K562 (cell line): ENCODE data around the gene SAE1. TPM values are rescaled to one million over a fixed set of nuclear protein-coding genes. Genes with fewer than 3 reads are reported as not detected.

ENCODE experiments used
- ATAC-seq: fragments of 200-7000 bp; cut with Tn5 transposase; 3 replicates; pipeline ENCODE4 v1.9.1; 2020; ENCODE audit warnings: moderate library complexity
- BruUV-seq: library from RNA; stranded (reverse); fragments of 400-500 nt; replicated peaks from 2 replicates; lab custom pipeline; 2021; lab: Mats Ljungman, UMichigan
- CTCF ChIA-PET: fragments of 300-600 bp; formaldehyde crosslinking; extraction: SDS; loops from one replicate; lab custom pipeline; 2021; ENCODE audit warnings: low intra/inter-chr PET ratio; lab: Yijun Ruan, JAX
- POLR2A ChIA-PET: fragments of 300-600, 350-650 bp; sonication (Branson Sonifier 250); formaldehyde crosslinking; extraction: SDS; loops from one replicate; lab custom pipeline; 2021; ENCODE audit warnings: antibody characterized with exemption, inconsistent platforms; lab: Yijun Ruan, JAX
- DNase-seq, 4 experiments: peaks; one replicate each; pipeline versions ENCODE4 v3.0.0 to v3.0.0-alpha.2; 2011 to 2018; ENCODE audit warnings: low spot score in 3 of 4, mixed read lengths in 3 of 4; ENCODE audit errors: extremely low read depth in 1 of 4
- FAIRE-seq: peaks from 2 replicates; lab custom pipeline; 2011; peaks lifted over from hg19 to GRCh38; lab: Jason Lieb, UNC
- H2AFZ ChIP-seq: 2 replicates; pipeline ENCODE4 v1.6.0; 2011; ENCODE audit warnings: low read depth, low read length, control low read depth, inconsistent platforms
- H3K27ac ChIP-seq: fragments of 200-600 bp; 3 replicates; pipeline ENCODE4 v1.8.0; 2011; ENCODE audit warnings: low read depth, mild to moderate bottlenecking, control low read depth, inconsistent platforms, low read length, moderate library complexity, mixed read lengths; ENCODE audit errors: extremely low read depth
- H3K27me3 ChIP-seq, 2 experiments: fragments of 300-600 bp in 1 of 2; 2 replicates in 1 of 2; 3 replicates in 1 of 2; pipeline versions ENCODE4 v1.6.0 to v1.8.0; 2011; ENCODE audit warnings: inconsistent platforms in 2 of 2, low read length in 2 of 2, mild to moderate bottlenecking in 1 of 2, mixed read lengths in 1 of 2, moderate library complexity in 1 of 2; ENCODE audit not compliant: control insufficient read depth in 2 of 2, insufficient read depth in 2 of 2
- H3K36me3 ChIP-seq: fragments of 300-600 bp; 3 replicates; pipeline ENCODE4 v1.8.0; 2011; ENCODE audit warnings: mild to moderate bottlenecking, low read length, inconsistent platforms; ENCODE audit not compliant: control insufficient read depth, insufficient read depth
- H3K4me1 ChIP-seq, 2 experiments: fragments of 200-600 bp in 1 of 2; replicated peaks in 1 of 2; 2 replicates in 1 of 2; 3 replicates in 1 of 2; pipeline versions ENCODE4 v1.5.1 to v1.8.0; 2011; ENCODE audit warnings: inconsistent platforms in 2 of 2, low read length in 2 of 2, mild to moderate bottlenecking in 1 of 2, mixed read lengths in 1 of 2, moderate library complexity in 1 of 2; ENCODE audit not compliant: control insufficient read depth in 2 of 2, insufficient read depth in 2 of 2
- H3K4me2 ChIP-seq: 2 replicates; pipeline ENCODE4 v1.6.1; 2011; ENCODE audit warnings: low read length, control low read depth, inconsistent platforms, mixed read lengths; ENCODE audit not compliant: insufficient read depth
- H3K4me3 ChIP-seq: fragments of 200-600 bp; sonication (generic), shearing (Covaris generic); 2 replicates; pipeline ENCODE4 v1.5.1; 2016; ENCODE audit warnings: control low read depth, inconsistent platforms
- H3K79me2 ChIP-seq: fragments of 200-600 bp; 3 replicates; pipeline ENCODE4 v1.8.0; 2011; ENCODE audit warnings: low read length, inconsistent platforms; ENCODE audit not compliant: control insufficient read depth, insufficient read depth
- H3K9ac ChIP-seq, 2 experiments: 2 replicates each; pipeline versions ENCODE4 v1.6.0 to v1.6.1; 2011; ENCODE audit warnings: low read depth in 2 of 2, low read length in 2 of 2, control low read depth in 1 of 2, inconsistent platforms in 1 of 2, mild to moderate bottlenecking in 1 of 2, mixed read lengths in 1 of 2; ENCODE audit not compliant: insufficient read depth in 1 of 2
- H3K9me1 ChIP-seq: one replicate; pipeline ENCODE4 v1.6.0; 2011; ENCODE audit warnings: inconsistent platforms, mild to moderate bottlenecking, low read length, moderate library complexity; ENCODE audit not compliant: control insufficient read depth, insufficient read depth
- H3K9me3 ChIP-seq: replicated peaks from 2 replicates; pipeline ENCODE4 v1.5.1; 2011; ENCODE audit warnings: low read depth, low read length, inconsistent platforms; ENCODE audit not compliant: control insufficient read depth, insufficient read depth
- H4K20me1 ChIP-seq: replicated peaks from 2 replicates; pipeline ENCODE4 v1.6.1; 2011; ENCODE audit warnings: low read length, inconsistent platforms, mixed read lengths; ENCODE audit not compliant: control insufficient read depth, insufficient read depth
- FOXA1 ChIP-seq: fragments of 450-650 bp; IDR thresholded peaks from 2 replicates; pipeline ENCODE4 v1.6.1; 2016; ENCODE audit warnings: mild to moderate bottlenecking, borderline replicate concordance
- RBM17 ChIP-seq: fragments of 200-400 bp; formaldehyde crosslinking; IDR thresholded peaks from 2 replicates; pipeline ENCODE4 v1.6.1; 2017; ENCODE audit warnings: low read depth, mild to moderate bottlenecking, low read length, borderline replicate concordance
- THAP12 ChIP-seq: fragments of 250-450 bp; sonication (Bioruptor Pico); IDR thresholded peaks from 2 replicates; pipeline ENCODE4 v1.9.0; 2021; ENCODE audit warnings: mild to moderate bottlenecking, inconsistent platforms
- ZNF239 ChIP-seq: fragments of 250-450 bp; sonication (Bioruptor Pico); IDR thresholded peaks from 2 replicates; pipeline ENCODE4 v1.4.0; 2020; ENCODE audit warnings: mild to moderate bottlenecking
- ZNF778 ChIP-seq: fragments of 450-650 bp; formaldehyde crosslinking; IDR thresholded peaks from 2 replicates; pipeline ENCODE4 v1.4.0; 2020; ENCODE audit warnings: mild to moderate bottlenecking, moderate library complexity
- WGBS: fragments of 100-300 bp; shearing (Covaris generic); methylation state at CpG from one replicate; pipeline ENCODE4 v1.1.6; 2016; ENCODE audit warnings: low coverage, mixed read lengths; ENCODE audit not compliant: insufficient coverage; ENCODE audit errors: missing lambda C conversion rate; 5-methylcytosine and 5-hydroxymethylcytosine counted together
- in situ Hi-C: fragments of 300-500 bp; cut with MboI; formaldehyde crosslinking; loops from 4 replicates; pipeline ENCODE4 v1.15.0; 2018; ENCODE audit warnings: inconsistent platforms, mixed read lengths
- intact Hi-C: fragments of 100-400 bp; cut with micrococcal nuclease; formaldehyde crosslinking; loops from 2 replicates; pipeline ENCODE4 v1.14.2; 2022
- polyA plus RNA-seq, 8 experiments: library from polyadenylated mRNA; depleted of rRNA in 4 of 8; stranded (reverse) in 5 of 8; unstranded in 3 of 8; fragments of >200 nt; fragmentation: Nextera tagmentation in 2 of 8; fragmentation: Illumina TruSeq in 1 of 8; extraction: Ambion mirVana in 2 of 8; extraction: Trizol in 1 of 8; gene quantifications; 2 replicates each; pipeline versions ENCODE4 v1.2.1 to v1.2.3, GENCODE V29; 2011 to 2014; ENCODE audit warnings: inconsistent platforms in 1 of 8, missing spikeins in 1 of 8
- total RNA-seq, 7 experiments: library from RNA; depleted of rRNA in 6 of 7; stranded (reverse); fragments of >200 nt in 6 of 7; fragmentation: Illumina TruSeq in 2 of 7; extraction: Trizol in 2 of 7; gene quantifications; 2 replicates each; pipeline versions ENCODE4 v1.2.1 to v1.2.3, GENCODE V29; 2011 to 2021; ENCODE audit warnings: low replicate concordance in 1 of 7
- TF ChIP-seq, protein P1 (sequence below): sonication (generic); formaldehyde crosslinking; IDR thresholded peaks from 2 replicates; pipeline ENCODE4 v1.8.1; 2023; ENCODE audit warnings: mild to moderate bottlenecking, missing genetic modification reagents
- TF ChIP-seq, protein P2 (sequence below), 2 experiments: fragments of 450-650 bp; IDR thresholded peaks; 2 replicates each; pipeline ENCODE4 v1.6.1; 2018; ENCODE audit warnings: mild to moderate bottlenecking in 2 of 2, low read depth in 1 of 2; ENCODE audit not compliant: partially characterized antibody in 2 of 2

The SAE1 gene
- total and polyA plus RNA-seq, 9 of the 15 experiments (the other 6 are each of a cell fraction or from before 2014, with no cell fraction given) = 82.8 to 299 (median 217) TPM

- FAIRE-seq (no peak), DNase-seq (peak in 1 of 4 experiments; percentile 1), ATAC-seq (no peak)
- intact Hi-C loops (no loop called here), in situ Hi-C loops (no loop called here)
- ChIA-PET CTCF (no interaction called here), POLR2A (interaction anchor here (0.8 to 3.8 kb wide), 5 partner anchors 9 to 26 kb away, joined by 3 to 18 read pairs (median 3); partner anchors contain the start of genes SAE1 and ZC3H4)
- H3K9ac ChIP-seq = peak overlapping the region in 1 of 2 experiments; percentile 57; a peak in 1 of 4 replicates
- 94% methylated on average over 9 of the region's 9 CpGs for WGBS
- H2AFZ ChIP-seq = no peak overlapping the region
- H3K4me2 ChIP-seq = no peak overlapping the region
- H3K27me3 ChIP-seq = no peaks in the 10 kb centered on the region
- peaks cover 54% of the 10 kb centered on the region for H3K36me3 ChIP-seq
- no TSS peak for BruUV-seq
- peaks cover 92% of the 10 kb centered on the region for H3K79me2 ChIP-seq
- no peak for TF ChIP-seq ZNF239 (CRISPR knock-in tag)
- TF ChIP-seq, protein P1, sequence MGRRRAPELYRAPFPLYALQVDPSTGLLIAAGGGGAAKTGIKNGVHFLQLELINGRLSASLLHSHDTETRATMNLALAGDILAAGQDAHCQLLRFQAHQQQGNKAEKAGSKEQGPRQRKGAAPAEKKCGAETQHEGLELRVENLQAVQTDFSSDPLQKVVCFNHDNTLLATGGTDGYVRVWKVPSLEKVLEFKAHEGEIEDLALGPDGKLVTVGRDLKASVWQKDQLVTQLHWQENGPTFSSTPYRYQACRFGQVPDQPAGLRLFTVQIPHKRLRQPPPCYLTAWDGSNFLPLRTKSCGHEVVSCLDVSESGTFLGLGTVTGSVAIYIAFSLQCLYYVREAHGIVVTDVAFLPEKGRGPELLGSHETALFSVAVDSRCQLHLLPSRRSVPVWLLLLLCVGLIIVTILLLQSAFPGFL (CRISPR knock-in tag) = no peak
- no peak for TF ChIP-seq RBM17
- no peak for TF ChIP-seq ZNF778 (CRISPR knock-in tag)
- no peak for TF ChIP-seq THAP12 (CRISPR knock-in tag)
- TF ChIP-seq, protein P2, sequence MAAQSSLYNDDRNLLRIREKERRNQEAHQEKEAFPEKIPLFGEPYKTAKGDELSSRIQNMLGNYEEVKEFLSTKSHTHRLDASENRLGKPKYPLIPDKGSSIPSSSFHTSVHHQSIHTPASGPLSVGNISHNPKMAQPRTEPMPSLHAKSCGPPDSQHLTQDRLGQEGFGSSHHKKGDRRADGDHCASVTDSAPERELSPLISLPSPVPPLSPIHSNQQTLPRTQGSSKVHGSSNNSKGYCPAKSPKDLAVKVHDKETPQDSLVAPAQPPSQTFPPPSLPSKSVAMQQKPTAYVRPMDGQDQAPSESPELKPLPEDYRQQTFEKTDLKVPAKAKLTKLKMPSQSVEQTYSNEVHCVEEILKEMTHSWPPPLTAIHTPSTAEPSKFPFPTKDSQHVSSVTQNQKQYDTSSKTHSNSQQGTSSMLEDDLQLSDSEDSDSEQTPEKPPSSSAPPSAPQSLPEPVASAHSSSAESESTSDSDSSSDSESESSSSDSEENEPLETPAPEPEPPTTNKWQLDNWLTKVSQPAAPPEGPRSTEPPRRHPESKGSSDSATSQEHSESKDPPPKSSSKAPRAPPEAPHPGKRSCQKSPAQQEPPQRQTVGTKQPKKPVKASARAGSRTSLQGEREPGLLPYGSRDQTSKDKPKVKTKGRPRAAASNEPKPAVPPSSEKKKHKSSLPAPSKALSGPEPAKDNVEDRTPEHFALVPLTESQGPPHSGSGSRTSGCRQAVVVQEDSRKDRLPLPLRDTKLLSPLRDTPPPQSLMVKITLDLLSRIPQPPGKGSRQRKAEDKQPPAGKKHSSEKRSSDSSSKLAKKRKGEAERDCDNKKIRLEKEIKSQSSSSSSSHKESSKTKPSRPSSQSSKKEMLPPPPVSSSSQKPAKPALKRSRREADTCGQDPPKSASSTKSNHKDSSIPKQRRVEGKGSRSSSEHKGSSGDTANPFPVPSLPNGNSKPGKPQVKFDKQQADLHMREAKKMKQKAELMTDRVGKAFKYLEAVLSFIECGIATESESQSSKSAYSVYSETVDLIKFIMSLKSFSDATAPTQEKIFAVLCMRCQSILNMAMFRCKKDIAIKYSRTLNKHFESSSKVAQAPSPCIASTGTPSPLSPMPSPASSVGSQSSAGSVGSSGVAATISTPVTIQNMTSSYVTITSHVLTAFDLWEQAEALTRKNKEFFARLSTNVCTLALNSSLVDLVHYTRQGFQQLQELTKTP (IDR thresholded peaks at IDR 0.05; ENCODE audit: low read depth in 1 of 2, partially characterized antibody in 2 of 2) = no peak
- no peak for TF ChIP-seq FOXA1
- peaks cover 6 to 52% of the 10 kb centered on the region in 2 experiments; a peak in 4 of 5 replicates for H3K4me1 ChIP-seq
- H3K9me3 ChIP-seq = no peaks in the 10 kb centered on the region
- H3K27ac ChIP-seq = no peak overlapping the region
- H3K4me3 ChIP-seq = no peak overlapping the region
- H4K20me1 ChIP-seq = no peaks in the 10 kb centered on the region
- H3K9me1 ChIP-seq = peaks cover 3% of the 10 kb centered on the region
Observed at GRCh38 chr19:47104680-47105079, 26.0 kb upstream of the SAE1 start.
